K562 (cell line): ENCODE data around the gene STIM1.

Experiments
- NFE2L1 ChIP-seq: fragments of 450-650 bp; IDR thresholded peaks from 2 replicates; pipeline ENCODE4 v1.6.1; 2016; ENCODE audit warnings: missing genetic modification characterization, low read depth, mild to moderate bottlenecking, missing compliant biosample characterization, moderate library complexity, borderline replicate concordance
- RBM17 ChIP-seq: fragments of 200-400 bp; formaldehyde crosslinking; IDR thresholded peaks from 2 replicates; pipeline ENCODE4 v1.6.1; 2017; ENCODE audit warnings: low read depth, mild to moderate bottlenecking, low read length, borderline replicate concordance

DNA sequence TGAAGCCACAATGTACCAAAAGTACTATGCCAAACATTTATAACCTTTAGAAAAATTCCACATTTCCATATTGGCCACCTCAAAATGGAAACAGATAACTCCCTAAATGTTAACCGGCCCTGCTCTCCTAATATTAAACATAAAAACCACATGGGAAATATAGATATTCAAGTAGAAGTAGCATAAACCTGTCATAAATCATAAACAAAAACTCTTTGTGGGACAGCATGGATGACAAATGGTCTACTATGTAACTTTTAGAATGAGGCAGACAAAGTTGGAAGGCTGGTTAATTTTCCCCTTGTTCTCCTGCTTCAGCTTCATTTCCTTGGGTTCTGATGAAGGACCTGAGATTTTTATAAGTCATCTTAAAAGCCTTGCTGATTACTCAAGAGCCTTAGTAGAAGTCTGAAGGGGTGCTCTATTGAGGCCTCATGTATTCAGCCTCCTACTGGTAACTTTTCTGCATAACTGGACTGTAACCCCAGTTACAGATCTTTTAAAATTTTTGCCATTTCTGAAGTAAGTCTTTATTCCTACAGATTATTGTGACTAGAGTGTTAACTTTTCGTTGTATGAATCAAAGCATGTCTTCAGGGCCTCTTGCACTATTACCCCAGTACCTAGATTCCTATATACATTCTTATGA, 116.4 kb downstream of the STIM1 start:
- TF ChIP-seq NFE2L1 (tag) (no peak), RBM17 (no peak)
